B cell (primary cell): ENCODE data around the gene NCAM1. TPM values are rescaled to one million over a fixed set of nuclear protein-coding genes. Genes with fewer than 3 reads are reported as not detected.

Source experiments
- ATAC-seq: fragments of 200-7000 bp; cut with Tn5 transposase; one replicate; pipeline ENCODE4 v1.10.0; 2021; ENCODE audit warnings: low read depth, mild to moderate bottlenecking, moderate number of reproducible peaks, moderate library complexity
- CTCF ChIA-PET: fragments of 350-600 bp; sonication (Branson Sonifier 250); formaldehyde crosslinking; loops from one replicate; lab custom pipeline; 2021; ENCODE audit warnings: antibody characterized with exemption, inconsistent platforms; lab: Charles Lee
- POLR2A ChIA-PET: fragments of 350-600 bp; sonication (Branson Sonifier 250); formaldehyde crosslinking; loops from one replicate; lab custom pipeline; 2021; ENCODE audit warnings: antibody characterized with exemption; lab: Charles Lee
- DNase-seq: peaks from one replicate; pipeline ENCODE4 v3.0.0; 2013
- H2AFZ ChIP-seq: 2 replicates; pipeline ENCODE4 v1.6.1; 2012; ENCODE audit warnings: mild to moderate bottlenecking, low read depth, low read length; ENCODE audit not compliant: insufficient read depth, poor library complexity, severe bottlenecking
- H3K27ac ChIP-seq, 2 donors: 1 replicate in 1 of 2; 2 replicates in 1 of 2; pipeline ENCODE4 v1.5.1; 2012 to 2013; ENCODE audit warnings: low read length in 2 of 2, mild to moderate bottlenecking in 2 of 2, moderate library complexity in 1 of 2
- H3K27me3 ChIP-seq, 4 experiments: fragments of 200-600 bp in 1 of 4; sonication (generic) in 1 of 4; replicated peaks in 1 of 4; 1 replicate in 2 of 4; 2 replicates in 2 of 4; pipeline versions ENCODE4 v1.6.1 to v1.7.0; 2013 to 2016; ENCODE audit warnings: low read length in 3 of 4, mild to moderate bottlenecking in 2 of 4, mixed read lengths in 1 of 4, moderate library complexity in 1 of 4; ENCODE audit not compliant: insufficient read depth in 4 of 4, control insufficient read depth in 3 of 4; ENCODE audit errors: control extremely low read depth in 1 of 4
- H3K36me3 ChIP-seq, 2 experiments: replicated peaks in 1 of 2; 1 replicate in 1 of 2; 2 replicates in 1 of 2; pipeline versions ENCODE4 v1.6.1 to v1.7.1; 2013; ENCODE audit warnings: low read length in 1 of 2; ENCODE audit not compliant: insufficient read depth in 2 of 2, control insufficient read depth in 1 of 2; ENCODE audit errors: control extremely low read depth in 1 of 2, extremely low read depth in 1 of 2
- H3K4me1 ChIP-seq, 2 donors: fragments of 200-600 bp in 1 of 2; sonication (generic) in 1 of 2; 1 replicate in 1 of 2; 2 replicates in 1 of 2; pipeline versions ENCODE4 v1.5.1 to v1.6.1; 2013 to 2017; ENCODE audit warnings: low read length in 2 of 2; ENCODE audit not compliant: control insufficient read depth in 2 of 2, insufficient read depth in 2 of 2
- H3K4me2 ChIP-seq: replicated peaks from 2 replicates; pipeline ENCODE3; 2012; ENCODE audit warnings: mild to moderate bottlenecking, low read depth, low read length; ENCODE audit not compliant: poor library complexity, severe bottlenecking
- H3K4me3 ChIP-seq, 5 experiments: fragments of 200-600 bp in 1 of 5; sonication (generic) in 1 of 5; 1 replicate in 3 of 5; 2 replicates in 2 of 5; pipeline versions ENCODE4 v1.5.1 to v1.7.0; 2011 to 2016; ENCODE audit warnings: low read length in 4 of 5, mild to moderate bottlenecking in 4 of 5, low read depth in 2 of 5, control low read depth in 1 of 5, moderate library complexity in 1 of 5; ENCODE audit not compliant: insufficient read depth in 1 of 5; ENCODE audit errors: control extremely low read depth in 1 of 5, extremely low read depth in 1 of 5
- H3K79me2 ChIP-seq: fragments of 200-600 bp; sonication (generic); one replicate; pipeline ENCODE4 v1.6.0; 2016; ENCODE audit warnings: low read length; ENCODE audit not compliant: control insufficient read depth, insufficient read depth
- H3K9ac ChIP-seq: fragments of 200-600 bp; sonication (generic); 2 replicates; pipeline ENCODE4 v1.6.1; 2017; ENCODE audit warnings: mild to moderate bottlenecking, low read length, moderate library complexity
- H3K9me3 ChIP-seq, 3 donors: one replicate each; pipeline versions ENCODE4 v1.6.1 to v1.7.1; 2013; ENCODE audit warnings: low read length in 2 of 3; ENCODE audit not compliant: control insufficient read depth in 2 of 3, insufficient read depth in 1 of 3; ENCODE audit errors: control extremely low read depth in 1 of 3
- H4K20me1 ChIP-seq: 2 replicates; pipeline ENCODE4 v1.6.0; 2012; ENCODE audit warnings: mild to moderate bottlenecking, low read length; ENCODE audit not compliant: insufficient read depth, control insufficient read depth, poor library complexity, severe bottlenecking
- H3K27ac Mint-ChIP-seq: one replicate; pipeline ENCODE4 v1.8.0; 2021; ENCODE audit warnings: mixed read lengths
- H3K27me3 Mint-ChIP-seq: one replicate; pipeline ENCODE4 v1.8.0; 2021; ENCODE audit warnings: mixed read lengths
- H3K4me1 Mint-ChIP-seq: one replicate; pipeline ENCODE4 v1.8.0; 2021; ENCODE audit warnings: mixed read lengths
- H3K4me3 Mint-ChIP-seq: one replicate; pipeline ENCODE4 v1.8.0; 2021; ENCODE audit warnings: mixed read lengths
- H3K9me3 Mint-ChIP-seq: one replicate; pipeline ENCODE4 v1.8.0; 2022; ENCODE audit warnings: mixed read lengths; ENCODE audit not compliant: insufficient read depth
- CTCF ChIP-seq: fragments of 200-600 bp; IDR thresholded peaks from one replicate; pipeline ENCODE4 v1.8.0; 2022; ENCODE audit warnings: antibody characterized with exemption, mild to moderate bottlenecking
- EZH2 ChIP-seq: IDR thresholded peaks from 2 replicates; pipeline ENCODE4 v1.6.1; 2012; ENCODE audit warnings: borderline replicate concordance, low read depth, mild to moderate bottlenecking, moderate library complexity, low read length; ENCODE audit not compliant: insufficient read depth, poor library complexity, severe bottlenecking
- WGBS: methylation state at CpG from one replicate; pipeline ENCODE4 v1.1.5; 2013; ENCODE audit warnings: missing lambda C conversion rate; ENCODE audit not compliant: insufficient coverage; 5-methylcytosine and 5-hydroxymethylcytosine counted together
- intact Hi-C: fragments of 100-400 bp; cut with micrococcal nuclease; formaldehyde crosslinking; loops from one replicate; pipeline ENCODE4 v1.10.0; 2022
- polyA plus RNA-seq: library from polyadenylated mRNA; depleted of rRNA; stranded (reverse); fragments of >200 nt; gene quantifications from 2 replicates; pipeline ENCODE4 v1.2.3, GENCODE V29; 2012
- total RNA-seq, 2 donors: library from RNA; stranded (reverse); fragments of 120-200 nt in 1 of 2; gene quantifications; 1 replicate in 1 of 2; 2 replicates in 1 of 2; pipeline versions ENCODE4 v1.2.3 to v1.2.4, GENCODE V29; 2013 to 2022

NCAM1 gene
- total and polyA plus RNA-seq, 2 donors (not counting 1 experiment from before 2014, with no cell fraction given) = 0.37 TPM; not detected in 1

- ATAC-seq = no peak
- TF ChIP-seq EZH2 (no peak), CTCF (no peak)
- H3K4me1 Mint-ChIP-seq = no peaks in the 10 kb centered on the region
Measured at GRCh38 chr11:113018913-113019312, 57.7 kb downstream of the NCAM1 start.

GRCh38 chr11:113019711-113020110, 58.5 kb downstream of the NCAM1 start:
- H3K79me2 ChIP-seq = no peaks in the 10 kb centered on the region
- ChIA-PET CTCF (no interaction called here), POLR2A (no interaction called here)
- Mint-ChIP-seq H3K4me1 (no peaks in the 10 kb centered on the region), H3K27me3 (no peaks in the 10 kb centered on the region), H3K4me3 (no peak overlapping the region), H3K9me3 (no peaks in the 10 kb centered on the region), H3K27ac (no peak overlapping the region)
- no peak overlapping the region for H3K4me2 ChIP-seq
- H3K27me3 ChIP-seq = peaks cover 0 to under 1% (median 0%) of the 10 kb centered on the region in 4 experiments
- H3K9ac ChIP-seq = no peak overlapping the region
- H3K27ac ChIP-seq = no peak overlapping the region
- H4K20me1 ChIP-seq = no peaks in the 10 kb centered on the region
- intact Hi-C loops = no loop called here
- TF ChIP-seq EZH2 (no peak), CTCF (no peak)
- H3K36me3 ChIP-seq = no peaks in the 10 kb centered on the region
- H3K4me1 ChIP-seq = no peaks in the 10 kb centered on the region
- no peak overlapping the region for H3K4me3 ChIP-seq
- DNase-seq (no peak), ATAC-seq (no peak)
- H2AFZ ChIP-seq = no peak overlapping the region
- no peaks in the 10 kb centered on the region for H3K9me3 ChIP-seq
- 57% methylated on average over 1 of the region's 4 CpGs for WGBS

More at GRCh38 chr11:113018913-113019312, 57.7 kb downstream of the NCAM1 start:
- Histone ChIP-seq H3K27ac (no peak overlapping the region), H3K9ac (no peak overlapping the region), H3K4me3 (no peak overlapping the region), H3K4me2 (no peak overlapping the region), H3K36me3 (no peaks in the 10 kb centered on the region), H3K27me3 (peaks cover 0 to 2% (median 0%) of the 10 kb centered on the region in 4 experiments), H4K20me1 (no peaks in the 10 kb centered on the region), H3K79me2 (no peaks in the 10 kb centered on the region), H2AFZ (no peak overlapping the region), H3K9me3 (no peaks in the 10 kb centered on the region), H3K4me1 (no peaks in the 10 kb centered on the region)
- DNase-seq = no peak
- intact Hi-C loops = no loop called here
- no peaks in the 10 kb centered on the region for H3K9me3 Mint-ChIP-seq
- 80% methylated on average over 5 of the region's 5 CpGs for WGBS
- POLR2A ChIA-PET = no interaction called here
- no peaks in the 10 kb centered on the region for H3K27me3 Mint-ChIP-seq
- CTCF ChIA-PET = no interaction called here
- H3K4me3 Mint-ChIP-seq = no peak overlapping the region
- no peak overlapping the region for H3K27ac Mint-ChIP-seq
